ENCODE data around the gene GP1BB. TPM values are rescaled to one million over a fixed set of nuclear protein-coding genes. Genes with fewer than 3 reads are reported as not detected.

Gene GP1BB
- total RNA-seq, 2 donors from 2014 or later: 0.83 TPM; not detected in 1

DNA sequence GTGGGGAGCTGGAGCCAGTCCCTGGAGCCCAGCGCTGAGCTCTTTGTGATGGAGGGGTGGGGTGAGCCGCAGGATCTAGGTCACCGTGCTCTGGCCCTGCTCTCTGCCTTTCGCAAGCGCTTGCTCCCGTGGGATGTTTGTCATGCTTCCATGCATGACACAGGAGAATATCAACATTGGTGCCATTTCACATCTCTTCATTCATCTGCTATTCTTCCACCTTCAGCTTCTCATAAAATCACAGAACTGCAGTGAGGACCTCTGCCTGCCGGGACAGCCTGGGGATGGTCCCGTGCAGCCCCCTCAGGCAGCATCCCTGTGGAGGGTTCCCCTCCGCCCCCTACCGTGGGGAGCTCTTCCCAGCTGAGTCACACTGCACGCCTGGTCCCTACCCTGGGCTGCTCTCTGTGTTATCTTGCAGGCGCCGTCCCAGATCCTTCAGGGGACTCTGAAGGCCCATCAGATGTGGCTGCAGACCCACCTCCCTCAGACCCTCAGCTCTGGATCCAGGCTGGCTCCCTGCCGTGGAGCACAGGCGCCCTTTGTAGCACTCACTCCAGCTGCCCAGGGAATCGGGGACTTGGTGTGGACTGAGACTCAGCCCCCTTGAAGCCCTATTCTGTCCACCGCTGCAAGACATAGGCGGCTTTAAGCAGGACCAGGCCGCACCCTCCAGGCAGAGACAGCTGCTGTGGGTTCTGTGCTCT, 14.1 kb upstream of the GP1BB start:
- DNase-seq (ENCODE audit: low spot score): no peak
- intact Hi-C loops (cut with DNase I): no loop called here

DNA sequence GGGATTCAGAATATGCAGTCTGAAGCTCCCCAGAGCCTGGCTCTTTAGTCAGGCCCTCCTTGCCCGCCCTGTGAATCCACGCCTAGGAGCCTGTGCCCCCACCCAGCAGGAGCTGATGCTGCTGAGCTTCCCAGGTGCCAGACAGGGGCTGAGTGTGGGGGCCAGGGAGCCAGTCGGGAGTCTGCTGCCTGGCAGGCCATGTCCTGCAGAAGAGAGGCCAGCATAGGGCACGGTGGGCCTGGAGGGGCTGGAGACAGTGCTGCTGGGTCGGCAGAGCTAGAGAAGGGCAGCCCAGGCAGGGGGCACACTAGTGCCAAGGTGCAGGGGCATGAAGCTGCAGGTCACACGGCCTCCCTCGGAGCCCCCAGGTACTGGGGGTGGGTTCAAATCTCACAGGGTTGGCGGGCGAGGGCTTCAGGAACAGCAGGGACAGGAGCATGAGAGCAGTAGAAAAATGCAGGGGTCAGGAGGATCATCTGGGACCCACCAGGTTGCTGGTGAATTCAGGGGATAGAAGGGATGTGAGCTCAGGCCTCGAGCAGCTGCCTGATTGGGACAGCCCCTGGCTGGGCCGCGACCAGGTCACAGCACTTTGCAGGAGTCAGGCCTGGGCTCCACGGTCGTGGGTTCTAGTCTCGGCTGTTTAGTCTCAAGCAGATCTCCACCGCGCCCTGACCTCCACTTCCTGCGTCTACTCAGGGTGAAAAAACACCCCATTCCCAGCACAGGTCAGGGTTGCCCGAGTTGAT, 13.1 kb upstream of the GP1BB start:
- no peak for DNase-seq (ENCODE audit: low spot score)
- intact Hi-C loops (cut with DNase I): no loop called here

DNA sequence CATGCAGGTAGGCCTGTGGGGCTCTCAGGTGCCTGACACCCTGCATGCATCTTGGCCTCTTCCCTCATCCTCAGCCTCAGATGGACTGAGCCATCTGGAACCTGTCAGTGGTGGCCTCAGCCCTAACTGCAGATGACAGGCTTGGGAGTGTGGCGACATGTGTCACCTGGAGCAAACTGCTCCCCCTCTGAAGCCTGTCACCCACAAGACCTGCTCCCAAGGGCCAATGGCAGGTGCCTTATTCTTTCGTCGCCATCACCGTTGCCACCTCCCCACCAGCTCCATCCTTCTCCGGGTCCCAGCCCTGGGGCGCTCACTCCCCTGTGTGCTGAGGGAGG, 12.6 kb upstream of the GP1BB start:
- DNase-seq (ENCODE audit: low spot score): no peak
- intact Hi-C loops (cut with DNase I): no loop called here

DNA sequence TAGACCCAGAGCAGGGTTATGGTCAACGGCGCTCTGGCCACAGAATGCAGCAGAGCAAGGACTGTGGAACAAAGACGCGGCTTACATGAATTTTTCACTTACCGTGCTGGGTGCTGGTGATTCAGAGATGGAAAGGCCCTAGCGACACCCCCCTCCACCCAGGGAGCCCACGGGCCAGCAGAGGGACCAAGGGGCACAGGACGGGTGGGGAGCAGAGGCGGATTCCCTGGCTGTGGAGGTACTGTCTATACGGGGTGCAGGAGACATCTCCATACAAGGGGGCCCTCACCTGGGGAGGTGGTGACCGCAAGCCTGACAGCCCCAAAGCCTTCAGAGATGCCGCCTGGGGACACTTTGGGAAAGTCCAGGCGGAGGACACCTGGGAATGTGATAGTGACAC, 10.1 kb upstream of the GP1BB start:
- DNase-seq (ENCODE audit: low spot score): no peak
- intact Hi-C loops (cut with DNase I): no loop called here

DNA sequence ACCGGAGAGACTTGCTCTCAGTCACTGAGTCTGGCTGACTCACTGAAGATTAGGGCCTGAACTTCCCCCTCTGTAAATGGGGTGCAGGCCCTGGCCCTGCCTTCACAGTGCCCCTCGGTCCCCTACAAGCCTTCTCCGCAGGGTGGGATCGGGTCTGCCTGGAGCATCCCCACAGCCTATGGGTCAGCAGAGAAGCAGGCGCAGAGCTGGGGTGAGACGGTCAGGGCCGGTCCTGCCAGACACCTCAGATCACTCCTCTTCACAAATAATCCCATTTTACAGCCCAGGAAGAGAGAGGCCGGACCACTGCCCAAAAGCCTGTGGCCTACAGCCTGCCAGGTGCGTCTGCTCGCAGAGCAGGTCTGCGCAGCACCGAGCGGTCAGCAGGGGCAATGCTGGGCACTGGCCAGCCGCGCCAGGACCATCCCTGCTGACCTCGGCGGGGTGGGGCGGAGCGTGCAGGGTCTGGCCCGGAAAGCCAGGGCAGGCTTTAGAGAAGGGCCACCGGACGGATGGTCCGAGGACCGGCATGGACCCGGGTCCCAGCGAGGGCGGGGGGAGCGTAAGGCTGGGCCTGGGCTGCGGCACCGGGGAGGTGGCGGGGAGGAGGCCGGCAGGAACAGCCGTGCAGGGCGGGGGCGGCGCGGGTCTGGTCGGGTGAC, 9.6 kb upstream of the GP1BB start:
- DNase-seq (ENCODE audit: low spot score): no peak
- intact Hi-C loops (cut with DNase I): no loop called here

DNA sequence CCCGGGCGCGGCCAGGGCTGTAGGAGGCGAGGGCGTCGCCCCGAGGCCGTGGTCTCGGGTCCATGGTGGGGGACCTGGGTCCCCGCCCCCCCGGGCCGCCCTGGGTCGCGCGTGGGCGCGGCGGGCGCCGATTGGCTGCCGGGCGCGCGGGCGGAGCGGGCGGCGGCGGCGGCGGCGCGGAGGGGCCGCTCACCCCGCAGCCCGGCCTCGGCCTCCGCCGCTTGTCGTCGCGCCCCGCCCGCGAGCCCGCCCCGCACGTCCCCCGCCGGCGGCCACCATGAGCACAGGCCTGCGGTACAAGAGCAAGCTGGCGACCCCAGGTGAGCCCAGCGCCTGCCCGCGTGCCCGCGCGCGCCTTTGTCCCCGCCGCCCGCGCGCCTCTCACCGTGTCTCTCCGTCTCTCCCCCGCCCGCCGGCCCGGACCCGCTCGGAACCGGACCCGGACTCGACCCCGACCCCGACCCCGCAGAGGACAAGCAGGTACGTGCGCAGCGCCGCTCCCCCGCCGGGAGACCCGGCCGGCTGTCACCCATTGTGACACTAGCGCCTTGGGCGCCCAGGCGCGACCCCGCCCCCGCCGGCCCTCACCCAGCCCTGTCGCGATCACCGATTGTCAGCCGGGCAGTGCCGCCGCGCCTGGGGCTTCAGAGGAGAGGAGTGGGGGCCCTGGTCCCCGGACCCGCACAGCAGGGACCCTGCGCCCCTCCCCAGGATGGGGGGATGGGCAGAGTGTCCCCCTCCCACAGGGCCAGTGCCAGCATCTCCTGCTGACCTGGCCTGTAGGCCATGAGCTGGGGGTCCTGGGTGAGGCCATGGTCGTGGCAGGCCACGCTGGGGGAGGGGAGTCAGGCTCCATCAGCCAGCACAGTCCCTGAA, 8.8 kb upstream of the GP1BB start, which contains the start of gene SEPTIN5:
TSS of gene SEPTIN5 (plus strand) at position 192 of the 876 bp plus-strand sequence. CDS start at position 278, 86 bp downstream.
- intact Hi-C loops (cut with DNase I): loop anchor here in 1 of 2 donors (5.0 kb wide), 1 partner anchor 32 kb away; no protein-coding TSS in a partner anchor

DNA sequence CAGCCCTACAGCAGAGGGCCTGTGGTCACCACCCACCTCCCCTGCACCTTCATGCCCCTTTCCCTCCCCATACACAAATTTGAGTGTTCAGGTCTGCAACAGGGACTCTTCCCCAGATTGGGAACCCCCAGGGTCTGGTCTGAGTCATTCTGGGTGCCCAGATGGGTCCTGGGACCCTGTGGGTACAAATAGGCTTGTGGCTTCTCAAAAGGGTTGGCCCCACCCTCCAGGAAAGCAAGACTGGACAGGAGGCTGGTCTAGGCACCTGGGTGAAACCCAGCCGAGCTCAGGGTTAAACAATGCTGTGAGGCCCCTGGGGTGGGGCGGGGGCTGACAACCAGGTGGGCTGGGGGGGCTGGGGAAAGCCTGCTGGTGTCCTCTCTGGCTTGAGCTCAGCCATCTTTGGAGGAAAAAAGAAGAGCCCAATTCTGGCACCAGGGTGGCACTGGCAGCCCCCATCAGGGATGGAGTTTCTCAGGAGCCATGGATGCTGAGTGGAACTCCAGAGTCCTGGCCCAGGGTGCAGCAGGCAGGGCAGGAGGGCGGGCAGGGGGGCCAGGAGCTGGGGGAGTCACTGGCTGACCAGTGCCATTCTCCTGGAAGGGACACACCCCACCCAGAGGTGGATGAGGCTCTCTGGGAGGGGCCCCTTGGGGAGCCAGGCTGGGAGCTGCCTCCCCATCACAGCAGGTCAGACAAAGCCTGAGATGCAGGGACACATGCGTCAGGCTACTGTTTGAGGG, 8.0 kb upstream of the GP1BB start:
- intact Hi-C loops (cut with DNase I): loop anchor here in 1 of 2 donors (5.0 kb wide), 1 partner anchor 33 kb away; no protein-coding TSS in a partner anchor

More for the DNA sequence above, 8.8 kb upstream of the GP1BB start, which contains the start of gene SEPTIN5:
- DNase-seq (ENCODE audit: low spot score): no peak

DNA sequence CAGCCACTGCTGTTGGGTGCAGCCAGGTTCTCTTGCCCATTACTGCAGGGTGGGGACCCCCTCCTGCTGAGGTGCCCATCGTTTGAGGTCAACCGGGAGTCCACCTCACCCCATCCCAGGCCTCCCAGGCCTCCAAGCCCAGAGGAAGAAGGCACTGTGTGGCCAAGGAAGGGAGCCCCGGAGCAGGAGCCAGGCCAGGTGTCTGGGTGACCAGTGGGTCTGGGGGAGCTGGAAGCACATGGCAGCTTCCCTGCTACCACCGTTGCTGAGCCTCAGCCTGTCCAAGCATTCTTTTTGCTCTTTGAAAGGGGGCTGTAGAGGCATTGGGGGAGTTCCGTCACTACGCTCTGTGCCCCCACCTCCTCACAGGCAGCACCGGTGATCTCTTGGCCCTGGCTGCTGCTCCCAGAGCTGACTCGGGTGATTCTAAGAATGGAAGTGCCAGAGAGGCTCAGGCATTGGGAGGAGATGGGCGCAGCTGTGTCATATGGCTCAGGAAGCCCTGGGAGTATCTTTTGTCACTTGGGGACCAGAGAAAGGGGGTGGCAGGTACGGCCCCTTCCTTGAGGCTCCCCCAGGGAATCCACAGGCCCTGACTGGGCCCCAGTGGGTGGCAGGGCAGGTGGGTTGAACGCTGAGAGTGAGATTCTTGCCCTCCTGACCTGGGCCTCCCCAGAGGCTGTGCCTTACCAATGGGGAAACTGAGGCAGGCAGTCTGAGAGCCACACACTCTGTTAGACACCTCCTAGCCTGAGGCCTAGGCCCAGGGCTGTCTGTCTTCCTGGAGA, 7.1 kb upstream of the GP1BB start:
- intact Hi-C loops (cut with DNase I): loop anchor here in 1 of 2 donors (5.0 kb wide), 1 partner anchor 34 kb away; no protein-coding TSS in a partner anchor
- DNase-seq (ENCODE audit: low spot score): no peak

More for the DNA sequence above, 8.0 kb upstream of the GP1BB start:
- DNase-seq (ENCODE audit: low spot score): no peak

DNA sequence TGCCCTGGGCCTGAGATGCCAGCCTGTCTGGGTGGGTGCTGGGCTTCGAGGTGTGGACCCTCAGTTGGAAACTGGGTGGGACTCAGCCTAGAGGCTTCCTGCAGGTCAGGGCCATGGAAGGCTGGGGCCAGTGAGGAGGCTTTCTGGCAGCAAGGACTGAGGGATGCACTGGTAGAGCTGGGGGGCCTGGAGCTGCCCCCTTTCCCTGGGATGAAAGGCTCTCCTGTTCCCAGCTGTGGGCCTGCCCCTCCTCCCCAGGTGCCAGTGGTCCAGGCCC, 6.6 kb upstream of the GP1BB start:
- intact Hi-C loops (cut with DNase I): loop anchor here in 1 of 2 donors (5.0 kb wide), 1 partner anchor 34 kb away; no protein-coding TSS in a partner anchor
- no peak for DNase-seq (ENCODE audit: low spot score)

DNA sequence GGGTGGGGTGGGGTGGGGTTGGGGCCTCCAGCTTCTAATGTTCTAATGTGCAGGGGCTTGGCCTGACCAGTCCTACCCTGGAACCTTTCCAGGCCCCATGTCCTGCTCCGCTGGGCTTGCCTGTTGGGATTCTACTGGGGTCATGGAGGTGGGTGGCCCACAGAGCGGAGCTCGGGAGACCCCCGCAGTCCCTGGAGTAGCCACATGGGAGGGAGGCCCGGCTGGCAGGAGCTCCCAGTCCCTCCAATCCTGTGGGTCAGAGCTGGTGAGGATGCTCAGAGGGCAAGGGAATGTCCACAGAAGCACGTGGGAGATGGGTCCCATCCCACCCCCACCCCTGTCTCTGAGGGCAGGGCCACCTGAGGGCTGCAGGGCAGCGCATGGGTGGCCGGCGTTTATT, 6.2 kb upstream of the GP1BB start:
- DNase-seq (ENCODE audit: low spot score): no peak
- intact Hi-C loops (cut with DNase I): loop anchor here in 1 of 2 donors (5.0 kb wide), 1 partner anchor 35 kb away; no protein-coding TSS in a partner anchor

DNA sequence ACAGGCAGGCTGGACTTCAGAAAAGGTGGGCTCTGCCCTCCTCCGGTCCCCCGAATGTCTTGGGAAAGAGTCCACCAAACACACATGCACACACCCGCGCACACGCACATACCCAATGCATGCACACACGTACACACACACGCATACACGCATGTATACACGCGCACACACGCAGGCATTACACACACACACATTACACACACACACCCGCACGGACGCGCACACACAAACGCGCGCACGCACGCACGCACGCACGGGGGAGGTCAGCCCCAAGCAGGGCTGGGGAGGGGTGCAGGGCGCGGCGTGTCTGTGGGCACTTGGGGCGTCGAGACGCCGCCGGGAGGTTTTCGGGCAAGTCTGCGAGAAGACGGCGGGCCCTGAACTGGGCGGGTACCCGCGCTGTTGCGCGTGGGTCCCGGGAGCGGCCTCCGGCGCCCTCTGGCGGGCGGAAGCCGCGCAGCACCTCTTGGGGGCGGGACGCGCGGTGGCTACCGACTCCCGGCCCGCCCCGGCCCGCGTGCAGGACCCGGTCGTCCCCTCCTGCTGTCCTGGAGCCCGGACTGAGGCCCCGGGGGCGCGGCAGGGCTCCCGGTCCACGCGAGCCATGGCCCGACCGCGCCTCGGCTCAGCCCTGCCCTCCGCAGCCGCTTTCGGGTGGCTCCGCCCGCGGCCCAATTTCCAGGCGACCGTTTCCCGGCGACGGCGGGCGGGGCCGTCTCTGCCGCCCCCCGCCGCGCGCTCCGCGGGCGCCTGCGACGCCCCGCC, 5.5 kb upstream of the GP1BB start:
- intact Hi-C loops (cut with DNase I): loop anchor here in 1 of 2 donors (5.0 kb wide), 1 partner anchor 36 kb away; no protein-coding TSS in a partner anchor
- DNase-seq (ENCODE audit: low spot score): peak; percentile 95

DNA sequence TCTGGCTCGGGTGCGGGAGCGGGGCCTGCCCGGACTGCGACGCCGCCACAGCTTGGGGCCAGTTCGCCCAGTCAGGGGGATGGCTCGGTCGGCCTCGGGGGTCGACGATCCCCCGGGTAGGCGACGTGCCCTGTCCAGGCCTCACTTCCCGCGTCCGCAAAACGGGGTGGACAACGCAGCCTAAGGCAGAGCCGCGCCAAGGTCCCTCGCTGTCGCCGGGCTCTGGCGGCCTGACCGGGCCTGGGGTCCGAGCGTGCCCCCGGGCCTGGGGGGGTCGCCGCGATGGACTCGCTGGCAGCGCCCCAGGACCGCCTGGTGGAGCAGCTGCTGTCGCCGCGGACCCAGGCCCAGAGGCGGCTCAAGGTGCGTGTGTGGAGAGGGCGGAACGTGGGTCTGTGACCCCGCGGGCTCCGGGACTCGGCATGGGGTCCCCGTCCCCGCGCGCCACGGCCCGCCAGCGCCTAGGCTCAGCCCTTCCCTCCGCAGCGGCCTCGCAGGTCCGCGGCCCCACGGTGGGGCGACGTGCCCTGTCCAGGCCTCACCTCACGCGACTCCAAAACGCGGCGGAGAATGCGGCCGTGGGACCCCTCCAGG, 4.8 kb upstream of the GP1BB start:
- intact Hi-C loops (cut with DNase I): loop anchor here in 1 of 2 donors (5.0 kb wide), 1 partner anchor 36 kb away; no protein-coding TSS in a partner anchor
- DNase-seq (ENCODE audit: low spot score): no peak

DNA sequence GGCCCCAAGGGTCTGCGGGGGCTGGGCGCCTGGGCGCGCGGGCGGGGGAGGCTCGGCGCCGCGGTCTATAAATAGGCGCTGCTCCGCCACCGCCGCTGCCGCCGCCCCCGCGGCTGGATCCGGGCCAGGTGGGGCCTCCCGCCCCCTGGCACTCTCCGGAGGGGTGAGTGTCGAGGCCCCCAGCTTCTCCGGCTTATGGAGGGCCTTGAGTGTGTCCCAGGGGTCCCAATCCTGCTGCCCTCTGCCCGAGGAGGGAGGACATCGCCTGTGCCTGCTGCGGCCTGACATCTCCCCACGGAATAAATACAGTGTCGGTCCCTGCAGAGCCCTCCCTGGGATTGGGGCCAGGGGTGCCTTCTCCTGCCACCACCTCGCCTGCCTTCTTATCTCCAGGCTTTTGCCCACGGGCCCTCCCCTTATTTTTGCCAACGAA, 4.3 kb upstream of the GP1BB start:
- no peak for DNase-seq (ENCODE audit: low spot score)
- intact Hi-C loops (cut with DNase I): loop anchor here in 1 of 2 donors (5.0 kb wide), 1 partner anchor 37 kb away; no protein-coding TSS in a partner anchor

DNA sequence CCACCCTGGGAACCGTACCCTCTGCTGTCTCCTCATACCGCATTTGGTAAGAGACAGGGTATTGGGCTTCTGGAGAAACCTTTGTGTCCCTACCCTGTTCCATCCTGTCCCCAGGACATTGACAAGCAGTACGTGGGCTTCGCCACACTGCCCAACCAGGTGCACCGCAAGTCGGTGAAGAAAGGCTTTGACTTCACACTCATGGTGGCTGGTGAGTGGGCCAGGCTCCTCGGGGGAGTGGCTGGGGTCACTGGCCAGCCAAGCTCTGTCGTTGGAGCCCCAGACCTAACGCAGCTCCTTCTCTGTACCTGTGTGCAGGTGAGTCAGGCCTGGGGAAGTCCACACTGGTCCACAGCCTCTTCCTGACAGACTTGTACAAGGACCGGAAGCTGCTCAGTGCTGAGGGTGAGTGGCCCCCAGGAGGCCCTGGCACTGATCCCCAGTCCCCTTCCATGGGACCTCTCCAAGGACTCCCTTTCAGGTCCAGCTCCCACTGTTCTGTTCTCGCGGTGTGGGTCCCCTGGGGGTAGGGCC, 3.8 kb upstream of the GP1BB start:
- no peak for DNase-seq (ENCODE audit: low spot score)
- intact Hi-C loops (cut with DNase I): loop anchor here in 1 of 2 donors (5.0 kb wide), 1 partner anchor 37 kb away; no protein-coding TSS in a partner anchor

DNA sequence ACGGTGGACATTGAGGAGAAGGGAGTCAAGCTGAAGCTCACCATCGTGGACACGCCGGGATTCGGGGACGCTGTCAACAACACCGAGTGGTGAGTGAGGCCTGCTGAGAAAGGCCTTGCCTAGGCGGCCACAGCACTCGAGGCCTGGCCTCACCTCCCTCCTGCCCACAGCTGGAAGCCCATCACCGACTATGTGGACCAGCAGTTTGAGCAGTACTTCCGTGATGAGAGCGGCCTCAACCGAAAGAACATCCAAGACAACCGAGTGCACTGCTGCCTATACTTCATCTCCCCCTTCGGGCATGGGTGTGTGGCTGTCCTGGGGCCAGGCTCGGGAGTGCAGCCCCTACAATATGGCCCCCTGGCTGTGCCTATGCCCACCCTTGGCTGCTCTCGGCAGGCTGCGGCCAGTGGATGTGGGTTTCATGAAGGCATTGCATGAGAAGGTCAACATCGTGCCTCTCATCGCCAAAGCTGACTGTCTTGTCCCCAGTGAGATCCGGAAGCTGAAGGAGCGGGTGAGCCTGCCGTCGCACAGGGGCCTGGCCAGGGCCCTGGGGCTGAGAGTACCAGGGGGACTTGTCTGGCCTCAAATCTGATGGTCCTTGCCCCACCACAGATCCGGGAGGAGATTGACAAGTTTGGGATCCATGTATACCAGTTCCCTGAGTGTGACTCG, 3.0 kb upstream of the GP1BB start:
- intact Hi-C loops (cut with DNase I): no loop called here
- no peak for DNase-seq (ENCODE audit: low spot score)

DNA sequence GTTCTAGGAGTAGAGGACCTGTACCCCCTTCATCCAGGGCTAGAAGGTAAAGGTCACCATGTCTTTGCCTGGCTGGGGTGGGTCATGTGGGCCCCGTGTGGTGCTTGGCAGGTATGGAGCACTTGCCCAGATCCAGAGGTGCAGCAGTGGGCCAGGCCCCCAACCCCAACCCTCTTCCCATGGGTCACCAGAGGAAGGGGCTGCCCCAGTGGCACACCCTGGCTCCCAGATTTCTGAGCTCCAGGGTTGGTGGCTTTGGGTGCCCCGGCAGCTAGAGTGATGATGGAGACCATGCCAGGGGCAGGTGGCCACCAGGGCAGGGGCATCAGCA, 2.4 kb upstream of the GP1BB start:
- intact Hi-C loops (cut with DNase I): no loop called here
- no peak for DNase-seq (ENCODE audit: low spot score)

Data from posterior vena cava (tissue), 2 donors.